Suprapubic skin (tissue), 4 donors: ENCODE measurements around the gene C6orf47. TPM values are rescaled to one million over a fixed set of nuclear protein-coding genes. Genes with fewer than 3 reads are reported as not detected.

Experiments used
- DNase-seq, 2 donors: peaks; one replicate each; pipeline ENCODE4 v3.0.0-alpha.2; 2019; ENCODE audit warnings: low spot score in 2 of 2
- H3K27ac ChIP-seq: fragments of 200-600 bp; sonication (generic); one replicate; pipeline ENCODE4 v1.5.1; 2019
- H3K27me3 ChIP-seq: fragments of 200-600 bp; sonication (generic); one replicate; pipeline ENCODE4 v1.5.1; 2019
- H3K36me3 ChIP-seq: fragments of 200-600 bp; sonication (generic); one replicate; pipeline ENCODE4 v1.5.1; 2019
- H3K4me1 ChIP-seq: fragments of 200-600 bp; sonication (generic); one replicate; pipeline ENCODE4 v1.5.1; 2019
- H3K4me3 ChIP-seq: fragments of 200-600 bp; sonication (generic); one replicate; pipeline ENCODE4 v1.5.1; 2019; ENCODE audit warnings: mild to moderate bottlenecking
- H3K9me3 ChIP-seq: fragments of 200-600 bp; sonication (generic); one replicate; pipeline ENCODE4 v1.5.1; 2019
- EP300 ChIP-seq: sonication (generic); formaldehyde crosslinking; IDR thresholded peaks from one replicate; pipeline ENCODE4 v1.6.1; 2017; ENCODE audit warnings: antibody characterized with exemption
- POLR2A ChIP-seq, 2 donors: fragments of 450-650 bp; IDR thresholded peaks; one replicate each; pipeline ENCODE4 v1.6.1; 2017; ENCODE audit warnings: antibody characterized with exemption in 2 of 2, mild to moderate bottlenecking in 2 of 2, moderate library complexity in 2 of 2
- POLR2AphosphoS5 ChIP-seq, 3 donors: sonication (generic); formaldehyde crosslinking; IDR thresholded peaks; one replicate each; pipeline ENCODE4 v1.6.1; 2017; ENCODE audit warnings: antibody characterized with exemption in 3 of 3
- WGBS: methylation state at CpG from one replicate; pipeline ENCODE4 v1.1.5; 2018; 5-methylcytosine and 5-hydroxymethylcytosine counted together
- total RNA-seq, 4 donors: library from RNA; depleted of rRNA; stranded (reverse); fragments of >200 nt; gene quantifications; one replicate each; pipeline ENCODE4 v1.1.0, GENCODE V29; 2016
- TF ChIP-seq, protein P1 (sequence below), 2 donors: fragments of 200-600 bp in 1 of 2; fragments of 450-650 bp in 1 of 2; sonication (generic) in 1 of 2; IDR thresholded peaks; one replicate each; pipeline ENCODE4 v1.5.1; 2016 to 2019; ENCODE audit warnings: antibody characterized with exemption in 2 of 2, mild to moderate bottlenecking in 1 of 2, moderate library complexity in 1 of 2

C6orf47 gene
- total RNA-seq, 4 donors from 2014 or later: 31.6 to 41.0 (median 38.1) TPM

DNA sequence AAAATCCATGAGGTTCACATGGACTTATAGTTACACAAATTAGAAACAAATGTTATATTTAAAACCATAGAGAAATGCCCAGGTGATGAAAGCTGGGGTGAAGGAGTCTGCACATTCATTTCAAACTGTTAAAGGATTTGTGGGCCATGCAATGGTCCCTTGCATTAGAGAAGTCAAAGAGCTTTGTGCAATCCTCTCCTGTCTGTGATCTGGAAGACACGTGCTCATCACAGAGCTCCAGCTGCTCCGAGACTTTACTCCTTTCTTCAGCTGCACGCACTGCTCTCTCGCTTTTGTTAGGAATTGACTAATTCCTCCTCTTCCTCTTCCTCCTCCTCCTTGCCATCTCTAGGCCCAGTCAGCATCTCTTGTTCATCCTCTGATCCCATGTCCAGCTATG is 49.6 kb downstream of the C6orf47 start:
- H3K27me3 ChIP-seq: no peaks in the 10 kb centered on the region
- no peaks in the 10 kb centered on the region for H3K4me1 ChIP-seq
- H3K4me3 ChIP-seq: no peak overlapping the region
- TF ChIP-seq POLR2A (IDR thresholded peaks at IDR 0.05): no peak
- TF ChIP-seq, protein P1, sequence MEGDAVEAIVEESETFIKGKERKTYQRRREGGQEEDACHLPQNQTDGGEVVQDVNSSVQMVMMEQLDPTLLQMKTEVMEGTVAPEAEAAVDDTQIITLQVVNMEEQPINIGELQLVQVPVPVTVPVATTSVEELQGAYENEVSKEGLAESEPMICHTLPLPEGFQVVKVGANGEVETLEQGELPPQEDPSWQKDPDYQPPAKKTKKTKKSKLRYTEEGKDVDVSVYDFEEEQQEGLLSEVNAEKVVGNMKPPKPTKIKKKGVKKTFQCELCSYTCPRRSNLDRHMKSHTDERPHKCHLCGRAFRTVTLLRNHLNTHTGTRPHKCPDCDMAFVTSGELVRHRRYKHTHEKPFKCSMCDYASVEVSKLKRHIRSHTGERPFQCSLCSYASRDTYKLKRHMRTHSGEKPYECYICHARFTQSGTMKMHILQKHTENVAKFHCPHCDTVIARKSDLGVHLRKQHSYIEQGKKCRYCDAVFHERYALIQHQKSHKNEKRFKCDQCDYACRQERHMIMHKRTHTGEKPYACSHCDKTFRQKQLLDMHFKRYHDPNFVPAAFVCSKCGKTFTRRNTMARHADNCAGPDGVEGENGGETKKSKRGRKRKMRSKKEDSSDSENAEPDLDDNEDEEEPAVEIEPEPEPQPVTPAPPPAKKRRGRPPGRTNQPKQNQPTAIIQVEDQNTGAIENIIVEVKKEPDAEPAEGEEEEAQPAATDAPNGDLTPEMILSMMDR (IDR thresholded peaks at IDR 0.05): no peak
- H3K9me3 ChIP-seq: no peaks in the 10 kb centered on the region
- no peak overlapping the region for H3K27ac ChIP-seq
- 50% methylated on average over 4 of the region's 4 CpGs for WGBS
- no peaks in the 10 kb centered on the region for H3K36me3 ChIP-seq
- DNase-seq: no peak

DNA sequence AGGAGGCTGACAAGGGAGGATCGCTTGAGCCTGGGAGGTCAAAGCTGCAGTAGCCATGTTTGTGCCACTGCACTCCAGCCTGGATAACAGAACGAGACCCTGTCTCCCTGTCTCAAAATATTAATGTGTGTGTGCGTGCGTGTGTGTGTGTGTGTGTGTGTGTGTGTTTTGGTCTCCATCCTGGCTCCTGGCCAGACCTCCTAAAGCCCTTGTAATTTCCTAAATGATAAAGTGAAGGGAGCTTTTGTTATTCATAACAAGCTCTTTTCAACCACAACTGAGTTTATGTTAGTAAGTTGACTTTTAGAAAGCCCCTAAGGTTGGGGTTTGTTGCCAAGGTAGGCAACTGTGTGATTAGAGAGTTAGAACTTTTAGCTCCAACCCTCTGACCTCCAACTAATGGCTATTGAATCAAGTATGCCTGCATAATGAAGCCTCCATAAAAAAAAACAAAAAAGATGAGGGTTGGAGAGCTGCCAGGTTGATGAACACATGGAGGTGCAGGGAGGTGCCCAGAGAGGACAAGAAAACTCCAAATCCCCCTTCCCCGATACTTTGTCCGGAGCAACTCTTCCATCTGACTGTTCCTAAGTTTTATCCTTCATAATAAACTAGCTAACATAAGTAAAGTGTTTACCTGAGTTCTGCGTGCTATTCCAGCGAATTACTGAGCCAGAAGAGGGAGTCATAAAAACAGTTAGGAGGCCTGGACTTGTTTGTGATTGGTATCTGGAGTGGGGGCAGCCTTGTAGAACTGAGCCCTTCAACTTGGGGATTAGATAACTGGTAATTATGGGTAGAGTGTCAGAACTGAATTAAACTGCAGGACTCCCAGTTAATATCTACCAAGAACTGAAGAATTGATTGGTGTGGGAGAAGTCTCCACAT is 50.8 kb downstream of the C6orf47 start:
- TF ChIP-seq EP300 (no peak), POLR2AphosphoS5 (IDR thresholded peaks at IDR 0.05) (no peak), POLR2A (IDR thresholded peaks at IDR 0.05) (no peak)
- TF ChIP-seq, protein P1 (IDR thresholded peaks at IDR 0.05): no peak
- H3K4me3 ChIP-seq: no peak overlapping the region
- H3K4me1 ChIP-seq: no peaks in the 10 kb centered on the region
- no peak overlapping the region for H3K27ac ChIP-seq
- no peaks in the 10 kb centered on the region for H3K9me3 ChIP-seq
- H3K27me3 ChIP-seq: no peaks in the 10 kb centered on the region
- no peak for DNase-seq
- H3K36me3 ChIP-seq: no peaks in the 10 kb centered on the region
- WGBS: 77% methylated on average over 8 of the region's 8 CpGs

Other genes with a start within 250 kb of the C6orf47 start
- 1 to 10 TPM in 3 of 4 donors, under 1 TPM in 1; 0.26 to 2.4 (median 2.1) TPM for gene MICB, start 162.6 kb downstream of the C6orf47 start, total RNA-seq
- gene MCCD1, start 131.8 kb downstream of the C6orf47 start, total RNA-seq: not detected
- gene DDX39B, start 118.8 kb downstream of the C6orf47 start, total RNA-seq: 100 to 1,000 TPM; 254 to 449 (median 281) TPM
- gene ATP6V1G2, start 114.2 kb downstream of the C6orf47 start, total RNA-seq: 1 to 10 TPM in 2 of 4 donors, under 1 TPM in 1, not detected in 1; 0.64 to 1.6 (median 1.4) TPM
- 10 to 100 TPM; 23.6 to 29.5 (median 25.7) TPM for gene NFKBIL1, start 113.2 kb downstream of the C6orf47 start, total RNA-seq
- gene LTA, start 88.5 kb downstream of the C6orf47 start, total RNA-seq: under 1 TPM in 1 of 4 donors, not detected in 3; 0.47 TPM
- 1 to 10 TPM; 1.0 to 6.4 (median 3.3) TPM for gene TNF, start 85.2 kb downstream of the C6orf47 start, total RNA-seq
- not detected for gene LTB, start 78.4 kb downstream of the C6orf47 start, total RNA-seq
- 10 to 100 TPM in 1 of 4 donors, 1 to 10 TPM in 3; 3.7 to 72.9 (median 6.7) TPM for gene LST1, start 74.5 kb downstream of the C6orf47 start, total RNA-seq
- not detected for gene NCR3, start 67.8 kb downstream of the C6orf47 start, total RNA-seq
- gene AIF1, start 45.5 kb downstream of the C6orf47 start, total RNA-seq: 10 to 100 TPM in 1 of 4 donors, 1 to 10 TPM in 3; 2.6 to 16.3 (median 5.8) TPM
- gene PRRC2A, start 40.1 kb downstream of the C6orf47 start, total RNA-seq: 100 to 1,000 TPM; 100 to 163 (median 113) TPM
- gene BAG6, start 8.1 kb downstream of the C6orf47 start, total RNA-seq: 100 to 1,000 TPM; 239 to 360 (median 309) TPM
- gene APOM, start 4.9 kb downstream of the C6orf47 start, total RNA-seq: 1 to 10 TPM; 2.8 to 8.3 (median 6.1) TPM
- 10 to 100 TPM; 15.0 to 22.6 (median 20.1) TPM for gene GPANK1, start 4.2 kb upstream of the C6orf47 start, total RNA-seq
- 100 to 1,000 TPM; 381 to 429 (median 403) TPM for gene CSNK2B, start 5.3 kb upstream of the C6orf47 start, total RNA-seq
- 10 to 100 TPM; 11.4 to 63.7 (median 13.9) TPM for gene LY6G5B, start 9.2 kb upstream of the C6orf47 start, total RNA-seq
- gene LY6G5C, start 20.3 kb upstream of the C6orf47 start, total RNA-seq: 1 to 10 TPM in 1 of 4 donors, under 1 TPM in 1, not detected in 2; 0.73 to 5.1 TPM
- gene ABHD16A, start 42.5 kb upstream of the C6orf47 start, total RNA-seq: 10 to 100 TPM; 49.4 to 68.2 (median 57.3) TPM
- gene LY6G6F, start 46.1 kb upstream of the C6orf47 start, total RNA-seq: not detected
- 10 to 100 TPM in 1 of 4 donors, 1 to 10 TPM in 1, not detected in 2; 5.5 to 30.8 TPM for gene LY6G6D, start 54.6 kb upstream of the C6orf47 start, total RNA-seq
- gene LY6G6C, start 61.0 kb upstream of the C6orf47 start, total RNA-seq: 100 to 1,000 TPM in 3 of 4 donors, 10 to 100 TPM in 1; 80.0 to 376 (median 338) TPM
- 1 to 10 TPM; 1.6 to 4.6 (median 4.5) TPM for gene MPIG6B, start 62.6 kb upstream of the C6orf47 start, total RNA-seq
- gene DDAH2, start 68.5 kb upstream of the C6orf47 start, total RNA-seq: 10 to 100 TPM; 66.8 to 84.2 (median 68.3) TPM
- 100 to 1,000 TPM; 239 to 420 (median 333) TPM for gene CLIC1, start 75.8 kb upstream of the C6orf47 start, total RNA-seq
- gene MSH5, start 79.2 kb upstream of the C6orf47 start, total RNA-seq: 10 to 100 TPM; 12.6 to 60.1 (median 17.2) TPM
- 10 to 100 TPM in 3 of 4 donors, 1 to 10 TPM in 1; 9.3 to 42.2 (median 20.3) TPM for gene SAPCD1, start 101.9 kb upstream of the C6orf47 start, total RNA-seq
- 1 to 10 TPM; 1.3 to 3.3 (median 2.3) TPM for gene VWA7, start 116.5 kb upstream of the C6orf47 start, total RNA-seq
- 10 to 100 TPM; 48.8 to 60.0 (median 59.1) TPM for gene VARS1, start 135.0 kb upstream of the C6orf47 start, total RNA-seq
- 10 to 100 TPM; 21.7 to 39.5 (median 30.2) TPM for gene LSM2, start 146.2 kb upstream of the C6orf47 start, total RNA-seq
- gene HSPA1L, start 154.5 kb upstream of the C6orf47 start, total RNA-seq: 1 to 10 TPM in 3 of 4 donors, under 1 TPM in 1; 0.83 to 3.1 (median 1.8) TPM
- gene HSPA1A, start 154.8 kb upstream of the C6orf47 start, total RNA-seq: 100 to 1,000 TPM; 200 to 464 (median 408) TPM
- gene HSPA1B, start 167.0 kb upstream of the C6orf47 start, total RNA-seq: 100 to 1,000 TPM; 243 to 686 (median 558) TPM
- gene NEU1, start 202.0 kb upstream of the C6orf47 start, total RNA-seq: 10 to 100 TPM; 22.2 to 42.7 (median 39.8) TPM
- 1 to 10 TPM; 1.4 to 7.4 (median 4.1) TPM for gene SLC44A4, start 218.2 kb upstream of the C6orf47 start, total RNA-seq
- gene EHMT2, start 236.9 kb upstream of the C6orf47 start, total RNA-seq: 10 to 100 TPM; 38.7 to 48.9 (median 42.9) TPM
- 1 to 10 TPM in 3 of 4 donors, under 1 TPM in 1; 0.49 to 2.6 (median 1.5) TPM for gene ZBTB12, start 241.3 kb upstream of the C6orf47 start, total RNA-seq